HCT116 (cell line): ENCODE data around the gene AFAP1L1.

Source experiments
- CTCF ChIP-seq, 3 experiments: fragments of 200-600 bp in 1 of 3; sonication (generic) in 1 of 3; IDR thresholded peaks in 2 of 3; conservative IDR thresholded peaks in 1 of 3; 2 replicates each; pipeline ENCODE4 v1.5.1; 2012 to 2017; ENCODE audit warnings: low read depth in 2 of 3, low read length in 2 of 3, antibody characterized with exemption in 1 of 3, borderline replicate concordance in 1 of 3, control low read depth in 1 of 3, mild to moderate bottlenecking in 1 of 3, mixed read lengths in 1 of 3, mixed run types in 1 of 3, moderate library complexity in 1 of 3; ENCODE audit not compliant: insufficient read depth in 1 of 3
- POLR2A ChIP-seq: IDR thresholded peaks from 2 replicates; pipeline ENCODE4 v1.7.0; 2011; ENCODE audit warnings: borderline replicate concordance; ENCODE audit not compliant: insufficient read depth, insufficient read length; ENCODE audit errors: extremely low read depth
- RAD21 ChIP-seq: IDR thresholded peaks from 2 replicates; pipeline ENCODE4 v1.6.1; 2012; ENCODE audit warnings: low read depth, mild to moderate bottlenecking
- TCF7L2 ChIP-seq: IDR thresholded peaks from 2 replicates; pipeline ENCODE4 v1.7.0; 2011; ENCODE audit warnings: borderline replicate concordance, inconsistent platforms; ENCODE audit not compliant: insufficient read depth, insufficient read length; ENCODE audit errors: extremely low read depth

DNA sequence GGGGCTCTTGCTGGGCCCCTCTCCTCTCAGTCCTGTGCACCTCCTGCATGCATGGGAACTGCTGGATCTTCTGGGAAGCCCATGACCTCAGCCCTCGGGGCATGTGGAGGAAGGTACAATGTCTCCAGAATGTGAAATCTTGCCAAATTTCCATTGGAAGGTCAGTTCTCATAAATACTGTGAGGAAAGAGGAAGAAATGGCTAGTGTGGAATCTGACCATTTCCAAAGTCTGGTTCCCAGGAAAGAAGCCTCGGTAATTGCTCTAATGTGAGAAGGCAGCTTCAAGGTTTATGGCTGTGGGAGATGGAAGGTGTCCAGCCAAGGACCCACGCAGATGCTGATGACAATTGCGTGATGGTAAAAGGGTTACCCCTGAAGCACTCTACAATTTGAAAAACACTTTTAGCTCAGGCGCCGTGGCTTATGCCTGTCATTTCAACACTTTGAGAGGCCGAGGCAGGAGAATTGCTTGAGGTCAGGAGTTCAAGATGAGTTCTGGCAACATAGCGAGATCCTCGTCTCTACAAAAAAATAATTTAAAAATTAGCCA lies 115.5 kb downstream of the AFAP1L1 start:
- no peak for TF ChIP-seq POLR2A
- TF ChIP-seq RAD21: no peak
- TF ChIP-seq CTCF (IDR thresholded peaks at IDR 0.05 in 2 of 3, conservative IDR thresholded peaks at IDR 0.05 in 1 of 3; ENCODE audit: borderline replicate concordance in 1 of 3, insufficient read depth in 1 of 3, low read depth in 2 of 3, low read length in 2 of 3): no peak
- no peak for TF ChIP-seq TCF7L2
